SIG-M5 treated with dmso at 0.1 percent for 504 hours (cell line): ENCODE data around the gene GP1BB.
"Not testable (repeated sequence)": the region's sequence is repeated elsewhere in the genome, so short reads cannot be mapped to it uniquely, and the experiment has no call there.

ENCODE experiments used
- DNase-seq: peaks from one replicate; lab custom pipeline; 2025; ENCODE audit not compliant: unreplicated experiment; lab: John Stamatoyannopoulos, UW

The GP1BB gene

DNA sequence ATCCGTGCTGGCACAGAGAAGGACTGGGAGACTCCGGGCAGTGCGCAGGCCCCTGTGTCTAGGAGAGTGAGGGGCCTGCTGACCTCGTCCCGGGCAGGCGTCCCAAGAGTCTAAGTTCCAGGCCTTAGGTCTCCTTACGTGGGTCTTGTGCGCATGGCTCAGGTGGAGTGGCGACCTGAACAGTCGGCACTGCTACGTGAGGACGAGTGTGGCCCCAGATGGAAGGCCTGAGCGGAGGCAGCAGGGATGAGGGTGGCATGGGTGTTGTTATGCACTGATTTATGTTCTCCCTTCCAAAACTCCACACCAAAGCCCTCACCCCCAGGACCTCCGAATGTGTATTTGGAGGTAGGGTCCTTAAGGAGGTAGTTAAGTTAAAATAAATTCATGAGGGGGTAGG is 29.8 kb upstream of the GP1BB start:
- no peak for DNase-seq

DNA sequence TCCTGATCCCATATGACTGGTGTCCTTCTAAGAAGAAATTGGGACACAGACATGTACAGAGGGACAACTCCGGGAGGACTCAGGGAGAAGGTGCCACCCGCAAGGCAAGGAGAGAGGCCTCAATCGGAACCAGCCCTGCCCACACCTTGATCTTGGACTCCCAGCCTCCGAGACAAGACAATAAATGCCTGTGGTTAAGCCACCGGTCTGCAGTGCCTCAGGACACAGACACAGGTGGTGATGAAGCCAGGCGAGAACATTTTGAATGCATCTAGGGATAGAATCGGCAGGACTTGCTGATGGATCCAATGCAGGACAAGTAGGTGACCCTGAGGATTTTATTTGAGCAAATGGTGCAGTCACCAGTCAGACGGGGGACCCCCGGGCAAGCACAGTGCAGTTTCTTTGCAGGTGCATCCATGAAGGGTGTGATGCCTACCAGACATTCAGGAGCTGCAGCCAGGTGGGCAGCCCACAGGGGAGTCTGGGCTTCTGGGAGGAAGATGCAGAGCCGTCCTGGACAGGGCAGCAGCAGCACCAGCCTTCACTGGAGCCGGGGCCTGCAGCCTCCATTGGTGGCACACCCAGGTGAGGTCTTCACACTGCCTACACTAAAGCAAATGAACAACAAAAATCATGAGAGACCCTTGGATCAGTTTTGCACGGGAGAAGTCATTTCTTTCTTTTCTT is 29.2 kb upstream of the GP1BB start:
- no peak for DNase-seq

DNA sequence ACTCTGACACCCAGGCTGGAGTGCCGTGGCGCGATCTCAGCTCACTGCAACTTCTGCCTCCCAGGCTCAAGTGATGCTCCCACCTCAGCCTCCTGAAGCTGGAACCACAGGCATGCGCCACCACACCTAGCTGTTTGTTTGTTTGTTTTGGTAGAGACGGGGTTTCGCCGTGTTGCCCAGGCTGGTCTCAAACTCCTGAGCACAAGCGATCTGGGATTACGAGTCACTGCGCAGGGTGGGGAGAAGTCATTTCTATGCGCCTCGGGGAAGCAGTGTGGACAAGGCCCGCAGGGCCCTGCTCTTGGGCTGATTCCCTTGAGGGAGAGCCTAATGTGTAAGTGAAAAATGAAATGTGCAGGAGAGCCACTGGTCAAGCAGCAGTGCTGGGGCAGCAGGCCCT is 28.6 kb upstream of the GP1BB start:
- no peak for DNase-seq

DNA sequence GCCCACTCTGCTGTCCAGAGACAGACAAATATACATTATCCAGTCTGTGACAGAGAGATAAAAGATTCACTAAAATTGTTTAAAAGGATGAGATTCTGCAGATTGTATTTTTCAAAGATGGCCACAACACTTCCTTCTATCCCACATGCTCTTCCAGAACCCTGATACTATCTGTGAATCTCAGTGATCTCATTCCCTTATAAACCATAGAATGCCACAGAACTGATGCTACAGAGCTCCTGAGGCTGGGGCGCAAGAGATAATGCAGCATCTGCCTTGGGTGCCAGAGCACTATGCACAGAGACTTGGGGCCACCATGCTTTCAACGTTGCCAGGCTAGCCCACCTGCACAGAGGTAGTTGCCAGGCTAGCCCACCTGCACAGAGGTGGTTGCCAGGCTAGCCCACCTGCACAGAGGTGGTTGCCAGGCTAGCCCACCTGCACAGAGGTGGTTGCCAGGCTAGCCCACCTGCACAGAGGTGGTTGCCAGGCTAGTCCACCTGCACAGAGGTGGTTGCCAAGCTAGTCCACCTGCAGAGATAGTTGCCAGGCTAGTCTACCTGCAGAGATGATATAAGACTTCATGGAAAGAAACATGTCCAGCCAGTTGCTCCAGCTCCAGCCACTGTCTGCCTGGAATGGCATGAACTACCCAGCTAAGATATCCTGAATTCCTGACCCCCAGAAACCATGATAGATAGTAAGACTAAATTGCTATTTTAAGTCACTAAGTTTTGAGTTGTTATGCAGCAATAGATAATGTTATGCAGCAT is 26.6 kb upstream of the GP1BB start:
- DNase-seq: no peak

DNA sequence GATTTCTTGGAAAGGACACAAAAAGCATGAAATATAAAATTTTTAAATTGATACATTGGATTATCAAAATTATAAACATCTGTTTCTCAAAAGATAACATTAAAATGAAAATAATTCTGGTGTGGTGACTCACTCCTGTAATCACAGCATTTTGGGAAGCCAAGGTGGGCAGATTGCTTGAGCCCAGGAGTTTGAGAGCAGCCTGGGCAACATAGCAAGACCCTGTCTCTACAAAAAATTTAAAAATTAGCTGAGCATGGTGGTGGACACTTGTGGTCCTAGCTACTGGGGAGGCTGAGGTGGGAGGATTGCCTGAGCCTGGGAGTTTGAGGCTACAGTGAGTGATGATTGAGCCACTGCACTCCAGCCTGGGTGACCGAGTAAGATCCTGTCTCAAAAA is 25.5 kb upstream of the GP1BB start:
- not testable (repeated sequence) for DNase-seq

DNA sequence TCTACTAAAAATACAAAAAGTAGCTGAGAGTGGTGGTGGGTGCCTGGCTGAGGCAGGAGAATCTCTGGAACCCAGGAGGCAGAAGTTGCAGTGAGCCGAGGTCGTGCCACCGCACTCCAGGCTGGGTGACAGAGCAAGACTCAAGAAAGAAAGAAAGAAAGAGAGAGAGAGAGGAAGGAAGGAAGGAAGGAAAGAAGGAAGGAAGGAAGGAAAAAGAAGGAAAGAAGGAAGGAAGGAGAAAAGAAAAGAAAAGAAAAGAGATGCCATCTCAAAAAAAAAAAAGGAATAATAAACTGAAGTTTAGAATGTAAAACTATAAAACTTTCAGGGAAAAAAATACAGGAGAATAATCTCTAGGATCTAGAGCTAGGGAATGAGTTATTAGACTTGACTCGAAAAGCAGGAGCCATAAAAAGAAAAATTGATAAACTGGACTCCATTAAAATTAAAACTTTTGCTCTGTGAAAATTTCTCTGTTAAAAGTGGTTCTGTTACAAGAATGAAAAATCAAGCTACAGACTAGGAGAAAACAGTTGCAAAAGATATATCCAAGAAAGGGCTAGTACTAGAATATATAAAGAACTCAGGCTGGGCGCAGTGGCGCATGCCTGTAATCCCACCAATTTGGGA is 22.4 kb upstream of the GP1BB start:
- DNase-seq: no peak

DNA sequence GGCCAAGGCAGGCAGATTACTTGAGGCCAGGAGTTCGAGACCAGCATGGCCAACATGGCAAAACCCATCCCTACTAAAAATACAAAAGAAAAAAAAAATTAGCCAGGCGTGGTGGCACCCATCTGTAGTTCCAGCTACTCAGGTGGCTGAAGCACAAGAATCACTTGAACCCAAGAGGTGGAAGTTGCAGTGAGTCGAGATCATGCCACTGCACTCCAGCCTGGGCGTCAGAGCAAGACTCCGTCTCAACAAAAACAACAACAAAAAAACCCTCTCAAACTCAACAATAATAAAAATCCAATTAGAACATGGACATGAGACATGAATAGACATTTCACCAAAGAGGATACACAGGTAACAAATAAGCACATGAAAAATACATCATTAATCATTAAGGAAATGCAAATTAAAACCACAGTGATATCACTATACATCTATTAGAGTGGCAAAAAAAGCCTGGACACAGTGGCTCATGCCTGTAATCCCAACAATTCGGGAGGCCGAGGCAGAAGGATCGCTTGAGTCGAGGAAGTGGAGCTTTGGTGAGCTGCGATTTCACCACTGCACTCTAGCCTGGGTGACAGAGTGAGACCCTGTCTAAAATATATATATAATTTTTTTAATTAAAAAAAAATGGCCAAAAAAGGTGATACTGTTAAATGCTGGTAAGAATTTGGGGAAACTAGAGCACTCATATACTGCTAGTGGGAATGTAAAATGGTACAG is 21.8 kb upstream of the GP1BB start:
- DNase-seq: no peak

DNA sequence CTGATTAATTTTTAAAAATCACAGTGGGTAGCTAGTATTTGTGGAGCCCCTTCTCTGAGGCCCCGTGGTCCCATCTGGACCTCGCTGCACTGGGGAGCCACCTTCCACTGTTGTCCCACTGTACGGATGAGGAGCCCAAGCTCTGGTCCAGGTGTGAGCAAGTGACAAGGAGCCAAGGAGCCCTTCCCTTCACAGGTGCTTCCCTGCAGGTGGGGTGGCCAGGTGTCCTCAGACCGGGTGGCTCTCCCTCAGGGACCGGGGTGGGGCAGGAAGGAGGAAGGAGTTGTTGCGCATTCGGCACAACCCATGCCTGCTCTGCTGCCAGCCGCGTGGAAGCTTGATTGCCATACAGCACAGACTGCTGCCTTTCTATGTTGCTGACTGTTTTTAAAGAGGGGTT is 19.5 kb upstream of the GP1BB start:
- DNase-seq: no peak

DNA sequence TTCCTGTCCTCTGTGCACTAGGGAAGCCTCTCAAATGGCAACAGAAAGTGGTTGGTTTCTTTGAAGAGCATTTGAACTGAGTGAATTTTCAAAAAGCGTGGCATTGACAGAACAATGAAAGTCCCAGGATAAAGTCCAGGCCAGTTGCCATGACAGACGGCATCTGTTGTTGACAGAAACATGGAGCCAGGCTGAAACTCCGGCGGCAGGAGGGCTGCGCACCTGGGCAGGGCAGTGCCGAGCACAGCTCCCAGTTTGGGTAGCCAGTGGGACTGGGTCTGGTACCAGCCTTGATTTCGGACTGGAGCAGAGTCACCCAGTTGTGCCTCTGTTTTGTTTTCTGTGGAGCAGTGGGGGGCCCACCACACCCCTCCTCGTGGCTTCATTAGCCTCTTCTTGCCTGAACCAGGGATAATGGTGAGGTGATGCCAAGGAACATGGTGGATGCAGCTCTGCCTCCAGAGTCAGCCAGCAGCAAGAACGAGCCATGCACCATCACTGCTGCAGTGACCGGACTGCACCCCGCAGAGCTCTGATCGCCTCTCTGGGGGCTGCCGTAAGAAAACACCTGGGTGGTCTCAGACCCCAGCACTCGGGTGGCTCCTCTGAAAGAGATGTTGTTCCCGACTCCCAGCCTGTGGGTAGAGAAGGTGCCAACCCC is 18.9 kb upstream of the GP1BB start:
- no peak for DNase-seq

DNA sequence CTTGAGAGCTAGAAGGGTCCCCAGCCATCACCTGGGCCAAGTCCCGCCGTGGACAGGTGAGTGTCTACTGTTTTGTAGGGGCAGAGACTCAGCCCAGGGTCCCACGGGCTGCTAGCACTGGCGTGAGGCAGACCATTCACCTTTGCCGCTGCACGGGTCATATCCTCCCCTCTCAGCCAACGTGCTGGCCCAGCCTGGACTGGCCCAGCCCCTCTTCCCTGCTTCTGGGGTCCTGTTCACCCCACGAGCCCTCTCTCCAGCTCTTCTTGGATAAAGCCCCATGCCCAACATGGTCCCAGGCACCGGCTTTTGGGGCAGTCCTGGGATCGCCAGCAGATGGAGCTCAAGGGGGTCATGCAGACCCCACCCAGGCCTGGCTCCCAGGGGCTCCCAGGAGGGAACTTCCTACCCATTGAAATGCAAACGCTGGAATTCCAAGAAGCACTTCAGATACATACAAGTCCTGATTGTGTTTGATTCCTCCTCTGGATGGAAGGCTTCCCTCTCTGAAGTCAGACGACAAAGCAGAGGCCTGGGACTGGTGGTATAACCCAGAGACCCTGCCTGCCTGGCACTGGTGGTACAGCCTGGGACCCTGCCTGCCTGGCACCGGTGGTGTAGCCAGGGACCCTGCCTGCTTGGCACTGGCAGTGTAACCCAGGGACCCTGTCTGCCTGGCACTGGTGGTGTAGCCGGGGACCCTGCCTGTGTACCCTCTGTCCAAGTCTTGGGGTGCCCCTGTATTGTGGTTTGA is 18.0 kb upstream of the GP1BB start:
- no peak for DNase-seq

DNA sequence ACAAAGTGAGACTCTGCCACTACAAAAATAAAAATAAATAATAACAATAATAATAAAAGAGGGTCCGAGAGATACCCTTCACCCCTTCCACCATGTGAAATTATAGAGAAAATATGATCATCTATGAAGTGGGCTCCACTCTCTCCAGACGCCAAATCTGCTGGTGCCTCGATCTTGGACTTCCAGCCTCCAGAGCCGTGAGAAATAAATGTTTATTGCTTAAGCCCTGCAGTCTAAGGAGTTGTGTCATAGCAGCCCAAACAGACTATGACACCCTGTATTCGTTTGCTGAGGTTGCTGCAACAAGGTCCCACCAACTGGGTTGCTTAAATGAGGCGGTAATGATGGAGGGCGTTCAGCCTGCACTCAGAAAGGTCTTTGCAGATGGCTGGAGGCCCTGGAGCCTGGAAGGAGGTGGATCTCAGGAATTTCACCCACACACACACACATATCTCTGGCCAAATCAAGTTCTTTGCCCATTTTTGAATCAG is 16.6 kb upstream of the GP1BB start:
- DNase-seq: peak; percentile 37

DNA sequence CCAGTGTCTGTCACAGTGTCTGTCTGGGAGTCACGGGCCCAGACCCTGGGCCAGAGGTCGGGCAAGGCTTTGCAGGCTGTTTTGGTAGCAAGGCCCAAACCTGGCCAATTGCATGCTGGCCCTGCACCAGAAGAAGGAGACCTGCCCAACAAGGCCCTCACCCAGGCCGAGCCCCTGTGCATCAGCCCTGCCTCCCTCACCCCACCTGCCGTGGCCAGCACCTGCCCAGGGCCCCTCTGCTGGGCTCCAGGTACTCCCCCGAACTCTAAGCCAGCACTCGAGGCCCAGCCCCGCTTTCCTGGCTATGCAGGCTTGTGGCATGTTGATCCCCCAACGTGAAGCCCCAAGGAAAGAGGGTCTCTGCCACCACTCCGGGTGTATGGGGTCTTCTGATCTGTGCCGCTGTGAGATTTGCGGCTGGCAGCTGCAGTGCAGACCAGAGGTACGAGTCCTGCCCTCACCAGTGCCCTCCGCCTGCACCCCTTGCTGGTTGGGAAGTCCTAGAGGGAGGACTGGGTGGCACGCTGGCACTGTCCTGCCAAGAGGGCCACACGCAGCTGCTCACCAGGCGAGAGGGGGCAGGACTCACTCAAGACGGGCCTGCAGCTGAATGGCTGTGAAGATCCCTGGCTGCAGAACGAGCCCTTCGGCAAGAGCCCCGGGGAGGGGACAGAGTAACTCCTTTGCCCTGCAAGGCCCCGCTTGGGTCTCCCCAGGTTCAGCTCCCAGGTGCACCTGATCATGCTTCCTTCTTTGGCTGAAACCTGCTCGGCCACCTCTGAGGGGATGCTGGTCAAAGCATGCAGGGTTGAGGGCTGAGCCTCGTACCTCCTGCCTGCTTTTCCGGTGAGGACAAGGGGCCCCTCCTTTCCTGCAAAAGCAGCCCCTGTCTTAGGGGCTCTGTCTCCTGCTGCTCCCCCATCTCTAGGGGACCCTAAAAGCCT is 15.7 kb upstream of the GP1BB start:
- no peak for DNase-seq

DNA sequence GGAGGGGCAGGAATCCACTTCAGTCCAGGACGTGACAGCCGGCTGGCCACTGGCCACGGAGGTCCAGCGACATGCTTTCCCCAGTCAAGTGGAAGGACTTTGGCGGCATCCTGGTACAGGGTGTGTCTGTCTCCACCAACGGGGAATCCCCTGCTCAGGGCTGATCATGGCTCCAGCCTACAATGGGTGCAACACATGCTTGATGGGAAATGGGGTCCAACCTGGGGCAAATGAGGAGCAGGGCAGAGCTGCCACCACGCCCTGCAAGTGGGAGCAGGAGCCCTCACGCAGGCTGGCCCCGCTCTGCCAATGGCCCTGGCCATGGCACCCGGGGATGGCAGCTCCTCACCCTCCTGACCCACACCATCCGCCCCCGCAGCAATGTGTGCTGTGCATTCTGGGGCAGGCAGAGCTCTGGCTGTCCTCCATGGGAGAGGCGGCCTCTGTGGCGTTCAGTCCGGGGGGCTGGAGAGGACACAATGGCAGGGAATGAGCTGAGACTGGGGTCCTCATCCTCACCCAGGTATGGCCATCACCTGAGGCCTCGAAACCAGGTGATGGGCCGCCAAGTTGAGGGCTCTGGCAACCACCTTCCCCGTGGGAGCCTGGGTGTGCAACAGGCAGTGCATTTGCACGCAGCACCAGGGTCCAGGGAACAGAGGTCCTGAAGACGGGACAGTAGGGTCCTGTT is 14.9 kb upstream of the GP1BB start:
- DNase-seq: no peak

DNA sequence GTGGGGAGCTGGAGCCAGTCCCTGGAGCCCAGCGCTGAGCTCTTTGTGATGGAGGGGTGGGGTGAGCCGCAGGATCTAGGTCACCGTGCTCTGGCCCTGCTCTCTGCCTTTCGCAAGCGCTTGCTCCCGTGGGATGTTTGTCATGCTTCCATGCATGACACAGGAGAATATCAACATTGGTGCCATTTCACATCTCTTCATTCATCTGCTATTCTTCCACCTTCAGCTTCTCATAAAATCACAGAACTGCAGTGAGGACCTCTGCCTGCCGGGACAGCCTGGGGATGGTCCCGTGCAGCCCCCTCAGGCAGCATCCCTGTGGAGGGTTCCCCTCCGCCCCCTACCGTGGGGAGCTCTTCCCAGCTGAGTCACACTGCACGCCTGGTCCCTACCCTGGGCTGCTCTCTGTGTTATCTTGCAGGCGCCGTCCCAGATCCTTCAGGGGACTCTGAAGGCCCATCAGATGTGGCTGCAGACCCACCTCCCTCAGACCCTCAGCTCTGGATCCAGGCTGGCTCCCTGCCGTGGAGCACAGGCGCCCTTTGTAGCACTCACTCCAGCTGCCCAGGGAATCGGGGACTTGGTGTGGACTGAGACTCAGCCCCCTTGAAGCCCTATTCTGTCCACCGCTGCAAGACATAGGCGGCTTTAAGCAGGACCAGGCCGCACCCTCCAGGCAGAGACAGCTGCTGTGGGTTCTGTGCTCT is 14.1 kb upstream of the GP1BB start:
- no peak for DNase-seq

DNA sequence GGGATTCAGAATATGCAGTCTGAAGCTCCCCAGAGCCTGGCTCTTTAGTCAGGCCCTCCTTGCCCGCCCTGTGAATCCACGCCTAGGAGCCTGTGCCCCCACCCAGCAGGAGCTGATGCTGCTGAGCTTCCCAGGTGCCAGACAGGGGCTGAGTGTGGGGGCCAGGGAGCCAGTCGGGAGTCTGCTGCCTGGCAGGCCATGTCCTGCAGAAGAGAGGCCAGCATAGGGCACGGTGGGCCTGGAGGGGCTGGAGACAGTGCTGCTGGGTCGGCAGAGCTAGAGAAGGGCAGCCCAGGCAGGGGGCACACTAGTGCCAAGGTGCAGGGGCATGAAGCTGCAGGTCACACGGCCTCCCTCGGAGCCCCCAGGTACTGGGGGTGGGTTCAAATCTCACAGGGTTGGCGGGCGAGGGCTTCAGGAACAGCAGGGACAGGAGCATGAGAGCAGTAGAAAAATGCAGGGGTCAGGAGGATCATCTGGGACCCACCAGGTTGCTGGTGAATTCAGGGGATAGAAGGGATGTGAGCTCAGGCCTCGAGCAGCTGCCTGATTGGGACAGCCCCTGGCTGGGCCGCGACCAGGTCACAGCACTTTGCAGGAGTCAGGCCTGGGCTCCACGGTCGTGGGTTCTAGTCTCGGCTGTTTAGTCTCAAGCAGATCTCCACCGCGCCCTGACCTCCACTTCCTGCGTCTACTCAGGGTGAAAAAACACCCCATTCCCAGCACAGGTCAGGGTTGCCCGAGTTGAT is 13.1 kb upstream of the GP1BB start:
- no peak for DNase-seq

DNA sequence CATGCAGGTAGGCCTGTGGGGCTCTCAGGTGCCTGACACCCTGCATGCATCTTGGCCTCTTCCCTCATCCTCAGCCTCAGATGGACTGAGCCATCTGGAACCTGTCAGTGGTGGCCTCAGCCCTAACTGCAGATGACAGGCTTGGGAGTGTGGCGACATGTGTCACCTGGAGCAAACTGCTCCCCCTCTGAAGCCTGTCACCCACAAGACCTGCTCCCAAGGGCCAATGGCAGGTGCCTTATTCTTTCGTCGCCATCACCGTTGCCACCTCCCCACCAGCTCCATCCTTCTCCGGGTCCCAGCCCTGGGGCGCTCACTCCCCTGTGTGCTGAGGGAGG is 12.6 kb upstream of the GP1BB start:
- no peak for DNase-seq

DNA sequence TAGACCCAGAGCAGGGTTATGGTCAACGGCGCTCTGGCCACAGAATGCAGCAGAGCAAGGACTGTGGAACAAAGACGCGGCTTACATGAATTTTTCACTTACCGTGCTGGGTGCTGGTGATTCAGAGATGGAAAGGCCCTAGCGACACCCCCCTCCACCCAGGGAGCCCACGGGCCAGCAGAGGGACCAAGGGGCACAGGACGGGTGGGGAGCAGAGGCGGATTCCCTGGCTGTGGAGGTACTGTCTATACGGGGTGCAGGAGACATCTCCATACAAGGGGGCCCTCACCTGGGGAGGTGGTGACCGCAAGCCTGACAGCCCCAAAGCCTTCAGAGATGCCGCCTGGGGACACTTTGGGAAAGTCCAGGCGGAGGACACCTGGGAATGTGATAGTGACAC is 10.1 kb upstream of the GP1BB start:
- DNase-seq: no peak
